ENCODE measurements around the gene DBP. TPM values are rescaled to one million over a fixed set of nuclear protein-coding genes. Genes with fewer than 3 reads are reported as not detected.
"Not testable (repeated sequence)": the region's sequence is repeated elsewhere in the genome, so short reads cannot be mapped to it uniquely, and the experiment has no call there.

The DBP gene
- 8.7 and 9.2 TPM in 2 replicates for total RNA-seq

GRCh38 chr19:48636859-48637448 is at the start of gene DBP:
TSS of gene DBP (minus strand) at chr19:48637379. CDS start at chr19:48636994, 385 bp downstream.
- intact Hi-C loops (cut with micrococcal nuclease): loop anchor here (1.0 to 10.0 kb wide), 9 partner anchors 18 to 1176 kb away; partner anchors contain the start of genes C19orf73, FTL, FUZ and LIN7B
- no peak for DNase-seq

DNA sequence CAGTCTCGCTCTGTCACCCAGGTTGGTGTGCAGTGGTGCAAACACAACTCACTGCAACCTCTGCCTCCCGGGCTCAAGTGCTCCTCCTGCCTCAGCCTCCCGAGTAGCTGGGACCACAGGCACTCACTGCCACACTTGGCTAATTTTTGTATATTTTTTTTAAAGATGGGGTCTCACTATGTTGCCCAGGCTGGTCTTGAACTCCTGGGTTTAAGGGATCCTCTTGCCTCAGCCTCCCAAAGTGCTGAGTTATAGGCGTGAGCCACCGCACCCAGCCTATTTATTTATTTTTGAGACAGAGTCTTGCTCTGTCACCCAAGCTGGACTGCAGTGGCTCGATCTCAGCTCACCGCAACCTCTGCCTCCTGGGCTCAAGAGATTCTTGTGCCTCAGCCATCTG is 49.5 kb upstream of the DBP start:
- intact Hi-C loops (cut with micrococcal nuclease); POLR2A ChIA-PET; DNase-seq; H3K4me3 Mint-ChIP-seq; H3K36me3 Mint-ChIP-seq (ENCODE audit: low read depth); H3K4me1 Mint-ChIP-seq; H3K9me3 Mint-ChIP-seq; ATAC-seq (ENCODE audit: low read depth); H3K27me3 Mint-ChIP-seq; H3K27ac Mint-ChIP-seq; CTCF ChIA-PET: not testable (repeated sequence)

More at GRCh38 chr19:48636859-48637448, at the start of gene DBP:
- peak within 1 kb of the TSS; percentile 93 for H3K4me3 Mint-ChIP-seq
- no peak for ATAC-seq (ENCODE audit: low read depth)
- no peaks in the 10 kb centered on the region for H3K9me3 Mint-ChIP-seq
- no peaks in the 10 kb centered on the region for H3K27me3 Mint-ChIP-seq
- peak within 1 kb of the TSS; percentile 99 for H3K27ac Mint-ChIP-seq
- POLR2A ChIA-PET: interaction anchor here (0.9 to 4.8 kb wide), 9 partner anchors 9 to 387 kb away, joined by 3 to 67 read pairs (median 19); partner anchors contain the start of genes CA11, RPL18 and SPHK2
- CTCF ChIA-PET: interaction anchor here (1.2 kb wide), 1 partner anchor 9 kb away, joined by 3 read pairs; the partner anchor contains the start of gene CA11
- H3K4me1 Mint-ChIP-seq: peaks cover 70% of the 10 kb centered on the region
- no peak for TF ChIP-seq CTCF (IDR thresholded peaks at IDR 0.05)
- peaks cover 15% of the 10 kb centered on the region for H3K36me3 Mint-ChIP-seq (ENCODE audit: low read depth)

GRCh38 chr19:48686088-48686487 is 48.9 kb upstream of the DBP start:
- H3K36me3 Mint-ChIP-seq (ENCODE audit: low read depth): no peaks in the 10 kb centered on the region
- no peaks in the 10 kb centered on the region for H3K9me3 Mint-ChIP-seq

DNA sequence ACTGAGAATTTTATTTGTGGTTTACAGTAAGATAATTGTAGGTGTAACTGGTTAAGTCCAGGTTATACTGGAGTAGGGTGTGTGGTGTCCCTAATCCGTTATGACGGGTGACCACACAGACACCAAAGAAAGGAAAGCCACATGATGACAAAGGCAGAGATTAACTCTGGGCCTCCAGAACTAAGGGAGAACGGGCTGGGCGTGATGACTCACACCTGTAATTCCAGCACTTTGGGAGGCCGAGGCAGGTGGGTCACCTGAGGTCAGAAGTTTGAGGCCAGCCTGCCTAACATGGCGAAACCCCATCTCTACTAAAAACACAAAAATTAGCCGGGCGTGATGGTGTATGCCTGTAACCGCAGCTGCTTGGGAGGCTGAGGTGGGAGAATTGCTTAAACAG is 48.4 kb upstream of the DBP start:
- no peaks in the 10 kb centered on the region for H3K4me1 Mint-ChIP-seq
- intact Hi-C loops (cut with micrococcal nuclease): no loop called here
- no peak overlapping the region for H3K4me3 Mint-ChIP-seq
- H3K27me3 Mint-ChIP-seq: no peaks in the 10 kb centered on the region
- no peak for DNase-seq
- ChIA-PET CTCF (no interaction called here), POLR2A (no interaction called here)
- no peak overlapping the region for H3K27ac Mint-ChIP-seq
- no peak for TF ChIP-seq CTCF (IDR thresholded peaks at IDR 0.05)
- no peak for ATAC-seq (ENCODE audit: low read depth)
- no peaks in the 10 kb centered on the region for H3K36me3 Mint-ChIP-seq (ENCODE audit: low read depth)
- no peaks in the 10 kb centered on the region for H3K9me3 Mint-ChIP-seq

More at GRCh38 chr19:48686088-48686487, 48.9 kb upstream of the DBP start:
- Mint-ChIP-seq H3K27me3 (no peaks in the 10 kb centered on the region), H3K4me3 (no peak overlapping the region), H3K27ac (no peak overlapping the region), H3K4me1 (no peaks in the 10 kb centered on the region)
- intact Hi-C loops (cut with micrococcal nuclease): no loop called here
- ATAC-seq (ENCODE audit: low read depth) (no peak), DNase-seq (no peak)
- ChIA-PET POLR2A (no interaction called here), CTCF (no interaction called here)
- TF ChIP-seq CTCF (IDR thresholded peaks at IDR 0.05): no peak

DNA sequence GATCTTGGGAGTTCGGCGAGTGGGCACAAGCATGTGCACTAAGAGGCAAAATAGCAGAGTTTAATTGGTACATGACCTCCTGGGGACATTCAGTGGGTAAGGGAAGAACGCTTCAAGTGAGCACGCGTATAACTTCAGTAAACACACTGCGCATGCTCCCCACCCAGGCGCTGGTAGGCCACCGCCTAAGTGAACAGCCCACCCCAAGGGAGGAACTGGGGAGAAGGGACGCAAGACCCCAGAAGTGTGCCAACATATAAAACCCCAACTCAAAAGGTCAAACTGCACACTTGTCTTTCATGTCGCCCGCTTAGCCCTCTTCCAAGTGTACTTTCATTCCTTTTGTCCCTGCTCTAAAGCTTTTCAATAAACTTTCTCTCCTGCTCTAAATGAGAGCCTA is 46.2 kb upstream of the DBP start:
- no peak for DNase-seq

More for the DNA sequence above, 46.2 kb upstream of the DBP start:
- TF ChIP-seq CTCF (IDR thresholded peaks at IDR 0.05): no peak
- Mint-ChIP-seq H3K4me3 (peak overlapping the region; percentile 35), H3K27me3 (no peaks in the 10 kb centered on the region), H3K9me3 (no peaks in the 10 kb centered on the region), H3K4me1 (no peaks in the 10 kb centered on the region), H3K27ac (no peak overlapping the region), H3K36me3 (ENCODE audit: low read depth) (no peaks in the 10 kb centered on the region)
- POLR2A ChIA-PET: no interaction called here
- intact Hi-C loops (cut with micrococcal nuclease): no loop called here
- peak; percentile 52 for ATAC-seq (ENCODE audit: low read depth)
- CTCF ChIA-PET: interaction anchor here (2.2 kb wide), 1 partner anchor 9 kb away, joined by 4 read pairs; no protein-coding TSS in a partner anchor
